MCF 10A (cell line): ENCODE results near the gene DPP6. TPM values are rescaled to one million over a fixed set of nuclear protein-coding genes. Genes with fewer than 3 reads are reported as not detected.

Source experiments
- BruUV-seq: library from RNA; stranded (reverse); fragments of 400-500 nt; replicated peaks from 2 replicates; lab custom pipeline; 2021; lab: Mats Ljungman, UMichigan
- CTCF ChIA-PET: fragments of 300-600 bp; sonication (Branson Sonifier 250); formaldehyde crosslinking; extraction: SDS; loops from one replicate; lab custom pipeline; 2021; ENCODE audit warnings: antibody characterized with exemption, inconsistent platforms; lab: Yijun Ruan, JAX
- POLR2A ChIA-PET: fragments of 300-600, 350-650 bp; sonication (Branson Sonifier 250); formaldehyde crosslinking; extraction: SDS; loops from one replicate; lab custom pipeline; 2020; ENCODE audit warnings: antibody characterized with exemption, inconsistent platforms; lab: Yijun Ruan, JAX
- DNase-seq: peaks from one replicate; pipeline ENCODE4 v3.0.0-alpha.2; 2018; ENCODE audit not compliant: unreplicated experiment
- H3K27ac Mint-ChIP-seq: one replicate; pipeline ENCODE4 v1.8.0; 2022; ENCODE audit warnings: mild to moderate bottlenecking, low read depth, mixed read lengths; ENCODE audit not compliant: unreplicated experiment
- H3K27me3 Mint-ChIP-seq: one replicate; pipeline ENCODE4 v1.8.0; 2022; ENCODE audit warnings: mixed read lengths; ENCODE audit not compliant: insufficient read depth, unreplicated experiment
- H3K36me3 Mint-ChIP-seq: one replicate; pipeline ENCODE4 v1.8.0; 2022; ENCODE audit warnings: mild to moderate bottlenecking, moderate library complexity, mixed read lengths; ENCODE audit not compliant: insufficient read depth, unreplicated experiment
- H3K4me1 Mint-ChIP-seq: one replicate; pipeline ENCODE4 v1.8.0; 2022; ENCODE audit warnings: mixed read lengths; ENCODE audit not compliant: insufficient read depth, unreplicated experiment
- H3K4me3 Mint-ChIP-seq: one replicate; pipeline ENCODE4 v1.8.0; 2022; ENCODE audit warnings: mild to moderate bottlenecking, moderate library complexity, mixed read lengths; ENCODE audit not compliant: unreplicated experiment
- H3K9me3 Mint-ChIP-seq: one replicate; pipeline ENCODE4 v1.8.0; 2022; ENCODE audit warnings: mixed read lengths; ENCODE audit not compliant: unreplicated experiment
- intact Hi-C: fragments of 100-400 bp; cut with micrococcal nuclease; formaldehyde crosslinking; loops from 2 replicates; pipeline ENCODE4 v1.14.1; 2022
- total RNA-seq: library from RNA; stranded (reverse); gene quantifications from 2 replicates; pipeline ENCODE4 v1.2.3, GENCODE V29; 2022
- TF ChIP-seq, protein P1 (sequence below): fragments of 200-600 bp; IDR thresholded peaks from one replicate; pipeline ENCODE4 v1.8.0; 2022; ENCODE audit warnings: antibody characterized with exemption, mild to moderate bottlenecking; ENCODE audit not compliant: unreplicated experiment

The DPP6 gene
- total RNA-seq, 1 experiment from 2014 or later: not detected

DNA sequence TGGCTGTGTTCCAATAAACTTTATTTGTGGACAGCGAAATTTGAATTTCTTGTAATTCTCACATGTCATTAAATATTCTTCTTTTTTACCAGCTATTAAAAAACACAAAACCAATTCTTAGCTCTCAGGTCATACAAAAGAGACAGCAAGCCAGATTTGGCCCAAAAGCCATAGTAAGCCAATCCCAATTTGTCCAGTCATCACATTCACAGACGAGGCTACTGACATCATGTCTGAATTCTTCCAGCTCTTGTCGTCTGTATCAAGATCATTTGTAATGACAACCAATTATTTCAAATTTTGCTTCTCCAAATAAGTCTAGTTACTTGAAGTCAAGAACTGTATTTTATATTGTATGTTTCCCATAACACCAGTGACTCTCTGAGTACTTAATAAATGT is 684.2 kb downstream of the DPP6 start:
- no peak for DNase-seq
- TF ChIP-seq, protein P1, sequence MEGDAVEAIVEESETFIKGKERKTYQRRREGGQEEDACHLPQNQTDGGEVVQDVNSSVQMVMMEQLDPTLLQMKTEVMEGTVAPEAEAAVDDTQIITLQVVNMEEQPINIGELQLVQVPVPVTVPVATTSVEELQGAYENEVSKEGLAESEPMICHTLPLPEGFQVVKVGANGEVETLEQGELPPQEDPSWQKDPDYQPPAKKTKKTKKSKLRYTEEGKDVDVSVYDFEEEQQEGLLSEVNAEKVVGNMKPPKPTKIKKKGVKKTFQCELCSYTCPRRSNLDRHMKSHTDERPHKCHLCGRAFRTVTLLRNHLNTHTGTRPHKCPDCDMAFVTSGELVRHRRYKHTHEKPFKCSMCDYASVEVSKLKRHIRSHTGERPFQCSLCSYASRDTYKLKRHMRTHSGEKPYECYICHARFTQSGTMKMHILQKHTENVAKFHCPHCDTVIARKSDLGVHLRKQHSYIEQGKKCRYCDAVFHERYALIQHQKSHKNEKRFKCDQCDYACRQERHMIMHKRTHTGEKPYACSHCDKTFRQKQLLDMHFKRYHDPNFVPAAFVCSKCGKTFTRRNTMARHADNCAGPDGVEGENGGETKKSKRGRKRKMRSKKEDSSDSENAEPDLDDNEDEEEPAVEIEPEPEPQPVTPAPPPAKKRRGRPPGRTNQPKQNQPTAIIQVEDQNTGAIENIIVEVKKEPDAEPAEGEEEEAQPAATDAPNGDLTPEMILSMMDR: no peak
- Mint-ChIP-seq H3K4me3 (no peak overlapping the region), H3K4me1 (no peaks in the 10 kb centered on the region), H3K27me3 (no peaks in the 10 kb centered on the region), H3K36me3 (no peaks in the 10 kb centered on the region), H3K9me3 (peaks cover 16% of the 10 kb centered on the region), H3K27ac (no peak overlapping the region)
- no TSS peak for BruUV-seq
- CTCF ChIA-PET: interaction anchor here (0.6 to 2.8 kb wide), 5 partner anchors 7 to 178 kb away, joined by 3 to 15 read pairs (median 4); no protein-coding TSS in a partner anchor
- intact Hi-C loops: no loop called here
- POLR2A ChIA-PET: no interaction called here

DNA sequence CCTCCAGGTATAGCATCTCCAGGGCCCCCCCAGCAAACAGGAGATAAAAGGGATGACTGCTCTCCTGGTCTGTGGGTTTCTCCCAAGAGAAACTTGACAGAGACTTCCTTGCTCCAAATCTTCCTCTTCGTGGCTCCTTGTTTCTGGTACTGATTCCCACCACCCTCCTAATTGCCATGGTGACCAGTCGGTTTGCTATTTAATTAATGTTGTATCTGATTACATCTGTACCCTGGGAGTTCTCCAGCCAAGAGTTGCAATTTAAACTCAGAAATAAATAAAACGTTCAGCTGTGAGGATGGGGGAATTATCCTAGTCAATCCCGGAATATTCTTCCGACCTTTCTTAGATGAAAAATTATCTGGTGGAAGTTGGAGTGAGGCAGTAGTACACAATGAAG is 686.0 kb downstream of the DPP6 start:
- Mint-ChIP-seq H3K27me3 (no peaks in the 10 kb centered on the region), H3K27ac (no peak overlapping the region), H3K4me1 (no peaks in the 10 kb centered on the region), H3K4me3 (no peak overlapping the region), H3K9me3 (peaks cover 19% of the 10 kb centered on the region), H3K36me3 (no peaks in the 10 kb centered on the region)
- DNase-seq: no peak
- intact Hi-C loops: no loop called here
- ChIA-PET POLR2A (no interaction called here), CTCF (interaction anchor here (1.3 kb wide), 1 partner anchor 9 kb away, joined by 5 read pairs; no protein-coding TSS in a partner anchor)
- TF ChIP-seq, protein P1: no peak
- no TSS peak for BruUV-seq

DNA sequence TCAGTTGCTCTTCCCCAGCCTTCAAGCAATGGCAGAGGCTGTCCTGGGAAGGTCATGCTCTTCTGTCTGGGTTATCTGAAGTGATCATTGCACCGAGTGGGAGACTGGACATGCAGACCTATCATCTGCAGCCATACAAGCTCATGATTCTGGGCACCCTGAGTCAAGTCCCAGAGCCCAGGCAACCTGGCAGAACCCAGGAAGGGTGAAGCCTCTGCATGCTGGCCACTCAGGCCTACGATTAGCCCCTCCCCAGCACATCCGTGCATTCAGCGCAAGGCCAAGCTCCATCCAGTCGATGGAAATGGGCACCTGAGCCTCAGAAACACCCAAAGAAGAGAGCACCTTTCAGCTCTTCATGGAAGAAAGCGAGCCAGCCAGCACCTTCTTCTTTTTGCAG is 688.9 kb downstream of the DPP6 start:
- H3K27me3 Mint-ChIP-seq: no peaks in the 10 kb centered on the region
- no peaks in the 10 kb centered on the region for H3K36me3 Mint-ChIP-seq
- TF ChIP-seq, protein P1: no peak
- no peak for DNase-seq
- BruUV-seq: no TSS peak
- H3K9me3 Mint-ChIP-seq: peaks cover 23% of the 10 kb centered on the region
- ChIA-PET POLR2A (interaction anchor here (0.8 kb wide), 1 partner anchor 64 kb away, joined by 3 read pairs; no protein-coding TSS in a partner anchor), CTCF (interaction anchor here (0.6 to 4.0 kb wide), 9 partner anchors 19 to 1553 kb away, joined by 3 to 40 read pairs (median 3); no protein-coding TSS in a partner anchor)
- H3K4me1 Mint-ChIP-seq: no peaks in the 10 kb centered on the region
- no peak overlapping the region for H3K4me3 Mint-ChIP-seq
- H3K27ac Mint-ChIP-seq: no peak overlapping the region
- intact Hi-C loops: no loop called here

DNA sequence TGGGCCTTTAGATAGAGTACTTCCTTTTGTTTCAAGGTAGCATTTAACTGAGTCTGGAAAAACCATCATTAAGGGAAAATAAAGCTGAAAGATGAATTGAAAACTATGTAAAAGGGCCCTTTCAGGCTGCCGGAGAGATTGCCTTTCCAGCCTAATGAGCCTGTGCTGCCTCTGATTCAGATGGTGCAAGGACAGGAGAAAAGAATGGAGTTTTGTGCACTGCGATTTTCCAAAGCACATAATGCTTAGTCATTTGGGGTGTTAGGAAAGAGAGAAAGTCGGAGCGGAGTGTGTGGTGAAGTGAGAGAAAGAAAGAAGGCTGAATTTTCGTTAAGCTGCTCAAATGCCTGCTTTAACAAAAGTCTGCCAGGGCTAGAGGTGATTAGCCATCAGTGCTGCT is 691.0 kb downstream of the DPP6 start:
- no peaks in the 10 kb centered on the region for H3K36me3 Mint-ChIP-seq
- POLR2A ChIA-PET: no interaction called here

More for the DNA sequence above, 691.0 kb downstream of the DPP6 start:
- intact Hi-C loops: no loop called here
- peaks cover 26% of the 10 kb centered on the region for H3K9me3 Mint-ChIP-seq
- no peak overlapping the region for H3K27ac Mint-ChIP-seq
- CTCF ChIA-PET: interaction anchor here (0.6 to 4.0 kb wide), 12 partner anchors 8 to 114 kb away, joined by 3 to 40 read pairs (median 4); no protein-coding TSS in a partner anchor
- DNase-seq: no peak
- no TSS peak for BruUV-seq
- no peaks in the 10 kb centered on the region for H3K4me1 Mint-ChIP-seq
- TF ChIP-seq, protein P1: no peak
- no peak overlapping the region for H3K4me3 Mint-ChIP-seq
- H3K27me3 Mint-ChIP-seq: no peaks in the 10 kb centered on the region
